A549 (cell line): Measurements from ENCODE around the gene CHI3L1.

Experiments used
- BHLHE40 ChIP-seq: IDR thresholded peaks from 2 replicates; pipeline ENCODE4 v1.6.1; 2012; ENCODE audit warnings: low read depth, low read length, inconsistent platforms
- CTCF ChIP-seq: fragments of >200 bp; sonication (Bioruptor Twin); formaldehyde crosslinking; IDR thresholded peaks from 3 replicates; pipeline ENCODE4 v1.5.1; 2016
- MAZ ChIP-seq: fragments of 150-350 bp; IDR thresholded peaks from 2 replicates; pipeline ENCODE4 v1.6.1; 2014; ENCODE audit warnings: antibody characterized with exemption, low read depth, low read length, borderline replicate concordance
- POLR2A ChIP-seq: IDR thresholded peaks from 2 replicates; pipeline ENCODE4 v1.6.1; 2012; ENCODE audit warnings: mild to moderate bottlenecking, low read length
- SMC3 ChIP-seq: fragments of >200 bp; sonication (Bioruptor Twin); formaldehyde crosslinking; IDR thresholded peaks from 3 replicates; pipeline ENCODE4 v1.6.1; 2018; ENCODE audit warnings: inconsistent platforms
- SREBF2 ChIP-seq: fragments of 450-650 bp; IDR thresholded peaks from 2 replicates; pipeline ENCODE4 v1.6.1; 2014; ENCODE audit warnings: mild to moderate bottlenecking, moderate library complexity
- TP53 ChIP-seq: fragments of 250-450 bp; sonication (Bioruptor Pico); IDR thresholded peaks from 2 replicates; pipeline ENCODE4 v1.5.0; 2021; ENCODE audit warnings: mild to moderate bottlenecking, moderate library complexity
- ZNF302 ChIP-seq: fragments of 250-450 bp; sonication (Bioruptor Pico); IDR thresholded peaks from 2 replicates; pipeline ENCODE4 v1.9.0; 2021; ENCODE audit warnings: inconsistent platforms, mild to moderate bottlenecking, moderate library complexity

GRCh38 chr1:203180611-203181330 lies 5.7 kb downstream of the CHI3L1 start:
- TF ChIP-seq SREBF2, result no peak
- no peak for TF ChIP-seq SMC3
- no peak for TF ChIP-seq TP53
- no peak for TF ChIP-seq ZNF302 (CRISPR knock-in tag)
- TF ChIP-seq CTCF, result no peak
- no peak for TF ChIP-seq POLR2A
- TF ChIP-seq MAZ, result no peak
- TF ChIP-seq BHLHE40, result no peak
